Activated T-helper 1 cell treated with anti-CD3 and anti-CD28 coated beads, Interleukin-12 subunit alpha, Interleukin-12 subunit beta, Interleukin-2, Interleukin-4 antibody, amounts not matched to agents 30 ng/mL and 10 ng/mL and 1 ng/mL, durations not matched to agents 14 hours and 24 hours and 36 hours (primary cell): ENCODE measurements around the gene NLE1. TPM values are rescaled to one million over a fixed set of nuclear protein-coding genes. Genes with fewer than 3 reads are reported as not detected.
A peak's percentile ranks its signal among the peaks of the same experiment; 100 is the strongest.
"Not testable (repeated sequence)": the region's sequence is repeated elsewhere in the genome, so short reads cannot be mapped to it uniquely, and the experiment has no call there.

ENCODE experiments used
- DNase-seq: peaks from one replicate; pipeline ENCODE4 v3.0.0; 2021; ENCODE audit warnings: low spot score
- H3K27ac Mint-ChIP-seq: one replicate; pipeline ENCODE4 v1.8.0; 2021; ENCODE audit warnings: mild to moderate bottlenecking, mixed read lengths
- H3K27me3 Mint-ChIP-seq: one replicate; pipeline ENCODE4 v1.8.0; 2022; ENCODE audit warnings: mild to moderate bottlenecking, moderate library complexity, mixed read lengths; ENCODE audit not compliant: insufficient read depth
- H3K36me3 Mint-ChIP-seq: one replicate; pipeline ENCODE4 v1.8.0; 2021; ENCODE audit warnings: low read depth, mixed read lengths
- H3K4me1 Mint-ChIP-seq: one replicate; pipeline ENCODE4 v1.8.0; 2021; ENCODE audit warnings: low read depth, mixed read lengths
- H3K4me3 Mint-ChIP-seq: one replicate; pipeline ENCODE4 v1.8.0; 2021; ENCODE audit warnings: mild to moderate bottlenecking, moderate library complexity, mixed read lengths
- H3K9me3 Mint-ChIP-seq: one replicate; pipeline ENCODE4 v1.8.0; 2021; ENCODE audit warnings: mixed read lengths
- intact Hi-C: fragments of 100-400 bp; cut with micrococcal nuclease; formaldehyde crosslinking; loops from one replicate; pipeline ENCODE4 v1.15.1; 2024
- total RNA-seq: library from RNA; stranded (reverse); gene quantifications from 2 replicates; pipeline ENCODE4 v1.2.3, GENCODE V29; 2022

NLE1 gene
- total RNA-seq, 1 donor from 2014 or later, result 51.1 TPM

DNA sequence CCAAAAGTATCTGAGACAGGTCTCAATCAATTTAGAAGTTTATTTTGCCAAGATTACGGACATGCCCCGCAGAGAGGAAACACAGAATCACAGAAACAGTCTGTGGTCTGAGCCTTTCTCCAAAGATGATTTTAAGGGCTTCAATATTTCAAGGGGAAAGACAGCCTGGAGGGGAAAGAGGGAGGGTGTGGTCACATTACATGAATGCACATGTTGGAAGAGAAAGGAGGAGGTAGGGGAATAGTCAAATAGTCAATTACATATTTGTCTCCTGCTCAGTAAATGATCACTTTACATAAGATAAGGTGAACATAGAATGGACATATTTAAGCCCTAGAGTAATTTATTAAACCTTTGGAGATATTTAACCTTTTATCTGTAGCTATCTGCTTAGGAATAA lies 17.8 kb upstream of the NLE1 start:
- H3K27me3 Mint-ChIP-seq, result peaks cover 12% of the 10 kb centered on the region
- H3K4me3 Mint-ChIP-seq, result no peak overlapping the region
- peaks cover 7% of the 10 kb centered on the region for H3K9me3 Mint-ChIP-seq
- DNase-seq, result no peak
- no peaks in the 10 kb centered on the region for H3K36me3 Mint-ChIP-seq
- H3K4me1 Mint-ChIP-seq, result peaks cover 34% of the 10 kb centered on the region
- H3K27ac Mint-ChIP-seq, result no peak overlapping the region
- intact Hi-C loops, result no loop called here

DNA sequence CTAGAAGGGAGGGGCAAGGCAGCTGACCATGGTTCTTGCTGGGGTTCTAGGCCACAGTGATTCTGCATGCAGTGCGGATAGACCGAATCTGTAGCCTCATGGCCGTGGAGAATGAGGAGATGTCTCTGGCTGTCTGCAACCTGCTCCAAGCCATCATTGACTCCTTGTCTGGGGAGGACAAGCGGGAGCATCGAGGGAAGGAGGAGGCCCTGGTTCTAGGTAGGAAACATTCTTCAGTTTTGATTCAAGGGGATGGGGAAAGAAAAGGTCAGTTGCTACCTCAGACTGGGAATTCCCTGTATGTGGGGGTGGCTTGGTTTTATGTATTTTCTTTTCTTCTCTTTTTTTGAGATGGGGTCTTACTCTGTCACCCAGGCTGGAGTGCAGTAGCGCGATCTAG lies 13.1 kb upstream of the NLE1 start:
- H3K9me3 Mint-ChIP-seq, result no peaks in the 10 kb centered on the region
- no peak for DNase-seq
- peaks cover 18% of the 10 kb centered on the region for H3K27me3 Mint-ChIP-seq
- H3K4me1 Mint-ChIP-seq, result peaks cover 7% of the 10 kb centered on the region
- H3K4me3 Mint-ChIP-seq, result no peak overlapping the region
- intact Hi-C loops, result no loop called here
- no peak overlapping the region for H3K27ac Mint-ChIP-seq
- H3K36me3 Mint-ChIP-seq, result no peaks in the 10 kb centered on the region

DNA sequence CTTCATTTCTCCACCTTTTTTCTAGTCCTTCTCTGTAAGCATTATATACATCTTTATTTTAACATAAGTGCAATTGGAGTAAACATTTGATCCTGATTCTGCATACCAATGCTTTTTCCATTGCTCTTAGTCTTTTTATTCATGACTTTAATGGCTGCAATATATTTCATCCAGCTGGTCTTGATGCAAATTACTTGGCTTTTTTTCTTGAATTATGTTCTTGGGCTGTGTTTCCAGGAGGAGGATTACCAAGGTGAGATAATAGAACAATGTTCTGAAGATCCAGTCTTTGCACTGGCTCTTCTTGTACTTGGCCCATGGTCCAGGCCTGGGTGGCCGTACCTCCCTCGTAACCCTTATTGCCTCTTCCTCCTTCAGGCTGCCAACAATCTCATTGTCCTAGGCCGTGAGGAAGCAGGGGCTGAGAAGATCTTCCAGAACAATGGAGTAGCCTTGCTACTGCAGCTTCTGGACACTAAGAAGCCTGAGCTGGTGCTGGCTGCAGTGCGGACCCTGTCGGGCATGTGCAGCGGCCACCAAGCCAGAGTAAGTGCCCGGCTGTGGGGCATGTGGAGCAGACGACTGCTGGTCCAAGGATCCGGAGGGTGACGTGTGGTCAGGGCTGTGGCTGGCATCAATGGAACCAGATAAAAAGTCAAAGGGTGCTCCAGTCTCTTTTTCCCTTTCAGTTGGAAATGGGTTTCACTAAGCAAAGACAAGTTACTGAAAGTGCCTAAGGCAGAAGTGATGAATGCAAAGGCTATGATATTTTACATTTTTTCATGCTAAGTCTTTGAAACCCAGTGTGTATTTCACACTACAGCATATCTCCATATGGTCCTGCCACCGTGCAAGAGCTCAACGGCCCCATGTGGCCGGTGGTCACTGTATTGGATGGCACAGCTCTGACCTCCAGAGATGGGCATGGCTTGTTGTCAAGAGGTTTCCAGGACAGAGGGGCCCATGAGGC lies 12.4 kb upstream of the NLE1 start:
- Mint-ChIP-seq H3K27me3 (peaks cover 18% of the 10 kb centered on the region), H3K4me3 (no peak overlapping the region), H3K36me3 (no peaks in the 10 kb centered on the region), H3K4me1 (no peaks in the 10 kb centered on the region), H3K27ac (no peak overlapping the region), H3K9me3 (no peaks in the 10 kb centered on the region)
- intact Hi-C loops, result no loop called here
- no peak for DNase-seq

DNA sequence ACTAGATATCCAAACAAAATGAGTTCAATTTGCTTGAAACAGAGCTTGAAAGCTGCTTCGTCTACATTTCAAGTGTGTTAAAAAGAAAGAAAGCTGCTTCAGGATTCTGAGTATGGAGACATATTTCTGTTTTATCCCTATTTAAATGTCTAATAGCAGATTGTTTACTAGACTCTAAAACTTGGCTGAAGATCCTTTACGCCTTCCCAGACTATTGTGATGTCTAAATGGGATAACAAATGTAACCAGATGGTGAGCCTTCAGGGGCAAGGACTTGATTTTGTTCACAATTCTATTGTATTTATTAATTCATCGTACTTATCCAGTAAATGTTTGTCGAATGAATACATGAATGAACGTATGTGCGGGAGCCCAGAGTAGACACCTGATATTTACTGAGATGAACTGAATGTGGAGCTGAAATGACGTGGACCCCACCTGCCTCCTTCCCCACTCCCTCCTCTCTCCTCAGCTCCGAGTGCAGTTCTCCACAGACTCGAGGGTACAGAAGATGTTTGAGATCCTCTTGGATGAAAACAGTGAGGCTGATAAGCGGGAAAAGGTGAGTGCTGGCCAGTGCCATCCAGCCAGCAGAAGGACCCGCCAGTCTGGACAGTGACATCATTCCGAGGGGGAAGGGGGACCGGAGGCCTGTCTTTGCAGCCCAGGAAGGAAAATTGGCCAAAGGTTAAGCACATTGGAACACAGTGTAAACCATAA lies 10.5 kb upstream of the NLE1 start:
- H3K27ac Mint-ChIP-seq, result no peak overlapping the region
- intact Hi-C loops, result no loop called here
- no peaks in the 10 kb centered on the region for H3K9me3 Mint-ChIP-seq
- DNase-seq, result no peak
- H3K4me1 Mint-ChIP-seq, result no peaks in the 10 kb centered on the region
- no peak overlapping the region for H3K4me3 Mint-ChIP-seq
- no peaks in the 10 kb centered on the region for H3K36me3 Mint-ChIP-seq
- peaks cover 14% of the 10 kb centered on the region for H3K27me3 Mint-ChIP-seq

DNA sequence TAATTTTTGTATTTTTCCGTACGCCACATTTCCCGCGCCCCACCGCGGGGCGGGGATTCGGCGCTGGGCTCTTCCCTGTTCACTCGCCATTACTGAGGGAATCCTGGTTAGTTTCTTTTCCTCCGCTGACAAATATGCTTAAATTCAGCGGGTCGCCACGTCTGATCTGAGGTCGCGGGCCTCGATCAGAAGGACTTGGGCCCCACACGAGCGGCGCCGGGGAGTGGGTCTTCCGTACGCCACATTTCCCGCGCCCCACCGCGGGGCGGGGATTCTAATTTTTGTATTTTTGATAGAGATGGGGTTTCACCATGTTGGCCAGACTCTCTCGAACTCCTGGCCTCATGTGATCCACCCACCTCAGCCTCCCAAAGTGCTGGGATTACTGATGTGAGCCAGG lies 9.0 kb upstream of the NLE1 start:
- intact Hi-C loops, H3K36me3 Mint-ChIP-seq, H3K27ac Mint-ChIP-seq, H3K9me3 Mint-ChIP-seq, H3K4me3 Mint-ChIP-seq, H3K4me1 Mint-ChIP-seq, DNase-seq: not testable (repeated sequence)
- H3K27me3 Mint-ChIP-seq, result peaks cover 13% of the 10 kb centered on the region

DNA sequence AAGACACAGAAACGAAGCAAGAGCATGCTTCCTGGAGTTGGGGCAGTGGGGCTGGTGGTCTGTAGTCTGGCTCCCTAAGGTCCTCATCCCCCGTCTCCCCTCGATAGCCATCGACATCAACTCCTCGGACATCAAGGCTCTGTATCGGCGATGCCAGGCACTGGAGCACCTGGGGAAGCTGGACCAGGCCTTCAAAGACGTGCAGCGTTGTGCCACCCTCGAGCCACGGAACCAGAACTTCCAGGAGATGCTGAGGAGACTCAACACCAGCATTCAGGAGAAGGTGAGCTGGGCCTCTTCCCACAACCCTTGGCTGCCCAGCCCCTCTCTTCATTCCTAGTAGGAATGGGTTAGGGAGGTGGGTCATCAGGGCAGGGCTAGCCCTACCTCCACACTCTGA lies 7.8 kb upstream of the NLE1 start:
- DNase-seq, result no peak
- intact Hi-C loops, result loop anchor here (10.0 kb wide), 1 partner anchor 285 kb away; the partner anchor contains the start of gene SLFN12
- Mint-ChIP-seq H3K4me3 (no peak overlapping the region), H3K36me3 (no peaks in the 10 kb centered on the region), H3K4me1 (no peaks in the 10 kb centered on the region), H3K27me3 (peaks cover 6% of the 10 kb centered on the region), H3K27ac (no peak overlapping the region), H3K9me3 (no peaks in the 10 kb centered on the region)

DNA sequence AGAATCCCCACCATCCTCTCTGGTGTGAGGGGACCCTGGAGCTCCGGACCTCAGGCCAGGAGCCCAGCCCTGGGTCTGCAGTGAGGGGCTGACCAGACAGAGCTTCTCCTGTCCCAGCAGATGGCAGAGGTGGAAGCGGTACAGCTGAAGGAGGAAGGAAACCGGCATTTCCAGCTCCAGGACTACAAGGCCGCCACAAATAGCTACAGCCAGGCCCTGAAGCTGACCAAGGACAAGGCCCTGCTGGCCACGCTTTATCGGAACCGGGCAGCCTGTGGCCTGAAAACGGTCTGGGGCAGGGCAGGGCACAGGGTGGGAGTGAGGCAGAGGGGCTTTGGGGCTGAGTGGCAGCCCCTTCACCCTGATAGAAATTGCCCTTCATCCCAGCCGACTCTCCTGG lies 6.0 kb upstream of the NLE1 start:
- no peak overlapping the region for H3K4me3 Mint-ChIP-seq
- H3K27ac Mint-ChIP-seq, result no peak overlapping the region
- H3K36me3 Mint-ChIP-seq, result no peaks in the 10 kb centered on the region
- H3K9me3 Mint-ChIP-seq, result no peaks in the 10 kb centered on the region
- intact Hi-C loops, result loop anchor here (10.0 kb wide), 1 partner anchor 287 kb away; the partner anchor contains the start of gene SLFN12
- peaks cover 4% of the 10 kb centered on the region for H3K27me3 Mint-ChIP-seq
- DNase-seq, result no peak
- no peaks in the 10 kb centered on the region for H3K4me1 Mint-ChIP-seq

DNA sequence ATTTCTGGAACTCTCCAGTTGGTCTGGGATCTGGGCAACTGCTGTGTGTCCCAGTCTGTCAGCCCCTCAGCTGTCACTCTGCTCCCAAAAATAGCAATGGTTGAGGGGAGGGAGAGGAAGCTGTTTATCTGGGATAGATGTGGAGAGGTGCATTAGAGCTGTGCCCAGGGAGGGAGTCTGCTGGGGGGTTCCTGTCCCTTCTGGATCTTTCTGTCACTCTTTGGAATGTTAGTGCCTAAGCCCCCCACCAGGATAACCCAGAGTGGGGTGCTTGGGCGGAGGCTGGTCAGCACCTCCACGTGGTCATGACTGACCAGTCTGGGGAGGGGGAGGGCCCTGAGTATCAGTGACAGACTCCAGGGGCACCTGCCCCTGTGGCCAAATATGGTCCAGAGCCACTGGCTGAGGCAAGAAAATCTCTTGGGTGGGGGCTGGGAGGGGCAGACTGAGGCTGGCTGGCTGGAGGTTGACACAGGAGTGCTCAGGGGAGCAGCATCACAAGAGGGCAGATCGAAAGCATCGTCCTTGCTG lies 5.3 kb upstream of the NLE1 start, which contains the start of gene UNC45B:
UNC45B (plus strand) TSS at position 443 of the 531 bp plus-strand sequence. CDS start 447 bp downstream, outside the sequence.
- Mint-ChIP-seq H3K27me3 (peaks cover 3% of the 10 kb centered on the region), H3K27ac (no peak within 1 kb of the TSS), H3K4me1 (no peaks in the 10 kb centered on the region), H3K4me3 (no peak within 1 kb of the TSS), H3K36me3 (no peaks in the 10 kb centered on the region), H3K9me3 (no peaks in the 10 kb centered on the region)
- no peak for DNase-seq
- intact Hi-C loops, result loop anchor here (10.0 kb wide), 1 partner anchor 287 kb away; the partner anchor contains the start of gene SLFN12

DNA sequence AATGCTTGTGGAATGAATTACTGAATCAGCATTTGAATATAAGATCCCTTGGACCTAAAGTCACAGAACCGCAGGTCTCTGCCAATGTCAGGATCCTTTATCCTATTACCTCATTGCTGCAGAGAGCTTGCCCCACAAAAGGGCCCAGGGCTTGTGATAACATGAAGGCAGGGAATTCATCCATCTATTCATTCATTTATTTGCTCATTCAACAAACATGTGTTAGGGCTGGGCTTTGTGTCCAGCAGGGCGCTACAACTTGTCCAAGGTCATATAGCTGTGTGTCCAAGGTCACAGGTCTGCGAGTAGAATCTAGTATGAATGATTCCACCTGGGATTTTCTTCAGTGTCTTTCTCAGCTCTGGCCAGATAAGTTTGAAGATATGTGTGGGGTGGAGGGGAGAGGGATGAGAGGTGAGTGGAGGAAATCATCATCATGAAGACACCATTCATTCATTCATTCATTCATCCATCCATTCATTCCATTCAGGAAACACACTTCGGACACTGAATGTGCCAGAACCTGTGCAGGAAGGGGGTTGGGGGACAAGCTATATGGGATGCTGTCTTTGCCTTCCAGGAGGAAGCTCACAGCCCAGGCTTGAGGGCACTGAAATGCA lies 4.2 kb upstream of the NLE1 start:
- intact Hi-C loops, result loop anchor here (10.0 kb wide), 1 partner anchor 288 kb away; the partner anchor contains the start of gene SLFN12
- Mint-ChIP-seq H3K9me3 (no peaks in the 10 kb centered on the region), H3K36me3 (peaks cover 1% of the 10 kb centered on the region), H3K27me3 (no peaks in the 10 kb centered on the region), H3K4me3 (no peak overlapping the region), H3K4me1 (no peaks in the 10 kb centered on the region), H3K27ac (no peak overlapping the region)
- no peak for DNase-seq

DNA sequence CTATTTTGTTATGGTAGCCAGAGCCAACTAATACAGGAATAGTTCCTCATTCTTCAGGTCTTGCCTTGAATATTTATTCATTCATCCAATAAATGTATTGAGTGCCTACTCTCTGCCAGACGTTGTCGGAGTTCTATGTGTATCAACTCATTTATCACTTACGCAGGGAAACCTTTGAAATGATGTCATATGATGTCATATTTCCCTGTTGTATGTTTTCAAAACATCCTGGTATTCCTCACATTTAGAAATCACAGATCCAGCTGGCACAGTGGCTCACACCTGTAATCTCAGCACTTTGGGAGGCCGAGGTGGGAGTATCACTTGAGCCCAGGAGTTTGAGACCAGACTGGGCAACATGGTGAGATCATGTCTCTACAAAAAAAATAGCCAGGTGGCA lies 2.7 kb upstream of the NLE1 start:
- Mint-ChIP-seq H3K4me1 (no peaks in the 10 kb centered on the region), H3K27ac (no peak overlapping the region), H3K36me3 (peaks cover 1% of the 10 kb centered on the region), H3K4me3 (no peak overlapping the region), H3K9me3 (no peaks in the 10 kb centered on the region), H3K27me3 (no peaks in the 10 kb centered on the region)
- intact Hi-C loops, result loop anchor here (5.0 to 10.0 kb wide), 3 partner anchors 67 to 432 kb away; partner anchors contain the start of genes PEX12 and SLFN12
- DNase-seq, result no peak

DNA sequence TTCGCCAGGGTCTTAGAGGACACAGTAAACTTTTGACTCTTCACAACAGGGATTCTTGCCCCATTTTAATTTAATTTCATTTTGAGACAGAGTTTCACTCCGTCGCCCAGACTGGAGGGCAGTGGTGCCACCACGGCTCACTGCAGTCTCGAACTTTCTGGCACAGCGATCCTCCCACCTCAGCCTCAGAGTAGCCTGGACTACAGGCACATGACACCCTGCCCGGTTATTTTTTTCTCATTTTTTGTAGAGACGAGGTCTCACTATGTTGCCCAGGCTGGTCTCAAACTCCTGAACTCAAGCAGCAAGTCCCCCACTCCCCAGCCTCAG lies 329 bp upstream of the NLE1 start:
- no peaks in the 10 kb centered on the region for H3K9me3 Mint-ChIP-seq

DNA sequence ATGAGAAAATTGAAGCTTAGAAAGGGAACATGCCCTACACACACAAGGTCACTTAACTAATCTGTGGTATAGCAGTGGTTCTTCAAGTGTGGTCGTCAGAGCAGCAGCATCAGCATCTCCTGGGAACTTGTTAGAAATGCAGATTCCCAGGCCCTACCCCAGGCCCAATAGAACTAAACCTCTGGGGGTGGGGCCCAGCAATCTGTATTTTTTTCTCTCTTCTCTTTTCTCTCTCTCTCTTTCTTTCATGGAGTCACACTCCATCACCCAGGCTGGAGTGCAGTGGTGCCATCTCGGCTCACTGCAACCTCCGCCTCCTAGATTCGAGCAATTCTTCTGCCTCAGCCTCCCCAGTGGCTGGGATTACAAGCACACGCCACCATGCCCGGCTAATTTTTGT lies 3.9 kb downstream of the NLE1 start:
- Mint-ChIP-seq H3K27ac (no peak overlapping the region), H3K4me1 (peaks cover 5% of the 10 kb centered on the region), H3K36me3 (peaks cover 45% of the 10 kb centered on the region), H3K27me3 (no peaks in the 10 kb centered on the region), H3K9me3 (no peaks in the 10 kb centered on the region), H3K4me3 (no peak overlapping the region)
- no peak for DNase-seq
- intact Hi-C loops, result no loop called here

More for the DNA sequence above, 329 bp upstream of the NLE1 start:
- intact Hi-C loops, result loop anchor here (1.0 to 10.0 kb wide), 8 partner anchors 53 to 605 kb away; partner anchors contain the start of genes PEX12, SLFN12 and SLFN12L
- H3K27me3 Mint-ChIP-seq, result no peaks in the 10 kb centered on the region
- no peak for DNase-seq
- peaks cover 8% of the 10 kb centered on the region for H3K36me3 Mint-ChIP-seq
- H3K4me1 Mint-ChIP-seq, result no peaks in the 10 kb centered on the region
- H3K4me3 Mint-ChIP-seq, result peak overlapping the region; percentile 86
- H3K27ac Mint-ChIP-seq, result peak overlapping the region; percentile 80
